ENCODE results near the gene IL11RA.

Gene IL11RA

DNA sequence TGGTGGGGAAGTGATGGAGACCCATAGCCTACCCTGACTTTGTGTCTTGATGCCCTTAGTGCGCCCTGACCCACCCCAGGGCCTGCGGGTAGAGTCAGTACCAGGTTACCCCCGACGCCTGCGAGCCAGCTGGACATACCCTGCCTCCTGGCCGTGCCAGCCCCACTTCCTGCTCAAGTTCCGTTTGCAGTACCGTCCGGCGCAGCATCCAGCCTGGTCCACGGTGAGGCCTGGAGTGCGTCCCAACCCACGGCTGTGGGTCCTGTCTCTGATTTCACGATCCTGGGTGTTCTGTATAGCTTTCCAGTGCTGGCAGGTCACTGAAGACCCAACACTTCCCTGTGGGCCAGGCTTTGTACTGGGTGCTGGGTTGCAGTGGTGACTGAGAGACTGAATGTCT is 6.5 kb downstream of the IL11RA start:
- TF ChIP-seq, protein P1, sequence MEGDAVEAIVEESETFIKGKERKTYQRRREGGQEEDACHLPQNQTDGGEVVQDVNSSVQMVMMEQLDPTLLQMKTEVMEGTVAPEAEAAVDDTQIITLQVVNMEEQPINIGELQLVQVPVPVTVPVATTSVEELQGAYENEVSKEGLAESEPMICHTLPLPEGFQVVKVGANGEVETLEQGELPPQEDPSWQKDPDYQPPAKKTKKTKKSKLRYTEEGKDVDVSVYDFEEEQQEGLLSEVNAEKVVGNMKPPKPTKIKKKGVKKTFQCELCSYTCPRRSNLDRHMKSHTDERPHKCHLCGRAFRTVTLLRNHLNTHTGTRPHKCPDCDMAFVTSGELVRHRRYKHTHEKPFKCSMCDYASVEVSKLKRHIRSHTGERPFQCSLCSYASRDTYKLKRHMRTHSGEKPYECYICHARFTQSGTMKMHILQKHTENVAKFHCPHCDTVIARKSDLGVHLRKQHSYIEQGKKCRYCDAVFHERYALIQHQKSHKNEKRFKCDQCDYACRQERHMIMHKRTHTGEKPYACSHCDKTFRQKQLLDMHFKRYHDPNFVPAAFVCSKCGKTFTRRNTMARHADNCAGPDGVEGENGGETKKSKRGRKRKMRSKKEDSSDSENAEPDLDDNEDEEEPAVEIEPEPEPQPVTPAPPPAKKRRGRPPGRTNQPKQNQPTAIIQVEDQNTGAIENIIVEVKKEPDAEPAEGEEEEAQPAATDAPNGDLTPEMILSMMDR (IDR thresholded peaks at IDR 0.05; ENCODE audit: low read depth, low read length) = no peak
- no peak for DNase-seq (ENCODE audit: extremely low read depth, low read depth)

DNA sequence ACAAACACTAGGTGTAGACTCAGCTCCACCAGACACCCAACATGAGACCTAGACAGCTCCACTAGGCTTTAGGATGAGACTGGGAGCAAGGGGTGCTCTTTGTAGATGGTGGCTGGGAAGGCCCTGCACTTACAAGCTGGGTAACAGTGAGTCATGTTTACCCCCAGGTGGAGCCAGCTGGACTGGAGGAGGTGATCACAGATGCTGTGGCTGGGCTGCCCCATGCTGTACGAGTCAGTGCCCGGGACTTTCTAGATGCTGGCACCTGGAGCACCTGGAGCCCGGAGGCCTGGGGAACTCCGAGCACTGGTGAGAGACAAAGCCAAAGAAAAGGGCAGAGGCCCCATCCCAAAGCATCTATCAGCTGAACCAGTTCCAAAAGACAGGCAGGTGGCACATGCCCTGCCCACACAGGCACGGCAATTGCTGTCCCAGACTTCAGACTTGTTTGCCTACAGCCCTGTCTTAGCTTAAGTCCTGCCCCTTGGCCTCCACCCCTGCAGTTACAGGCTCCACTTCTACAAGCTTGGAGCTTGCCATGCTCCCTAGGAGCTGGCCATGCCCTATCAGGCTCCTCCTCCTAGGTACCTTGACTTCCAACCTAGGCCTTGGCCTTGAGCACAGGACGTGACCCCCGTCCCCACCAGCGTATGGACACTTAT is 7.7 kb downstream of the IL11RA start:
- no peak for DNase-seq (ENCODE audit: extremely low read depth, low read depth)
- TF ChIP-seq, protein P1 (IDR thresholded peaks at IDR 0.05; ENCODE audit: low read depth, low read length) = no peak

DNA sequence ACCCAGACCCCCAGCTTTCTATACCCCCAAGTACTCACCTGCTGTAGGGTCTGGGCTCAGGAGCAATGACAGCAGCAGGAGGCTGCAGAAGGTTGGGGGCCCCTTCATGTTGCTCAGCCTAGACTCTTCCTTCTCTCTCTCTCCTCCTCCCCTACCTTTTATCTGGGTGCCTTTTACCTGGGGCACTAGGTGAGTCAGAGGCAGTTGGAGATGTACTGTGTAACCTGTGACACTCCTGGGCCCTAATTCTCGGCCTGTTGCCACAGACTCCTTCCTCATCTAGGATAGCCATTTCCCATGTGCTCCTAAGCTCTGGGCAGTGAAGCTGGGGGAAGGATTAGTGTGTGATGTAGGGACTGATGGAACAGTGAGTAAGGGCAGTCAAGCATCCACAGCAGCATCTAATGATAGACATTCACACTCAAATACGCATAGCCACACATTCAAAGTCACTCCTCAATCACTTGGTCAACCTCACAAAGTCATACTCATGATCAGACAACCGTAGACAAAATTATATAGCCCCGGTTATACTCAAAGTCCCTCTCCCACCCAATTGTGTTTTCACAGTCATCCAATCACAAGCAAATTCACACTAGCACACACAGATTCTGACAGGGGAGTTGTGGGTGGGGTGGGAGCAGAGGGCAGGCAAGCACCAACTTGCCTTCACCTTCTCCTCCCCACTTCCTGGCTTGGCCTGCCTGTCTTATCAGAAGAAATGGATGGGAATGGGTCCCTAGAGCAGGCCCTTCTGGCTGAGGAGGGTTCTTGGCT is 10.7 kb downstream of the IL11RA start, which contains the start of gene CCL27:
CCL27 (minus strand) TSS at position 132 of the 777 bp plus-strand sequence; CDS start at position 108, 24 bp downstream.
- DNase-seq (ENCODE audit: extremely low read depth, low read depth) = no peak
- TF ChIP-seq, protein P1 (IDR thresholded peaks at IDR 0.05; ENCODE audit: low read depth, low read length) = no peak

DNA sequence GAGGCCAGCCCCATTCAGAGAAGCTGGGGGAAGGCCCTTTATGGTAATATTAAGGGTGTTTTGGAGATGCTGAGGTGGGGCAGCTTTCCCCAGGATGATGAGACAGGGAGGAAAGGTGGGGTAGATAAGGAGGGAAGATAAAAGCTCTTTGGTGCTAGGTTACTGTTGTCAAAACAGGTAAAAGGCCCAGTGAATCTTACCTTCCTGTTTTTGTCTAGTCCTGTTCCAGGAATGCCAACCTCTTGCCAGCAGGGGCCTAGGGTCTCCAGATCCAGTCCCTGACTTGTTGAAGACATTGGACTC is 11.3 kb downstream of the IL11RA start:
- TF ChIP-seq, protein P1 (IDR thresholded peaks at IDR 0.05; ENCODE audit: low read depth, low read length) = no peak
- DNase-seq (ENCODE audit: extremely low read depth, low read depth) = no peak

DNA sequence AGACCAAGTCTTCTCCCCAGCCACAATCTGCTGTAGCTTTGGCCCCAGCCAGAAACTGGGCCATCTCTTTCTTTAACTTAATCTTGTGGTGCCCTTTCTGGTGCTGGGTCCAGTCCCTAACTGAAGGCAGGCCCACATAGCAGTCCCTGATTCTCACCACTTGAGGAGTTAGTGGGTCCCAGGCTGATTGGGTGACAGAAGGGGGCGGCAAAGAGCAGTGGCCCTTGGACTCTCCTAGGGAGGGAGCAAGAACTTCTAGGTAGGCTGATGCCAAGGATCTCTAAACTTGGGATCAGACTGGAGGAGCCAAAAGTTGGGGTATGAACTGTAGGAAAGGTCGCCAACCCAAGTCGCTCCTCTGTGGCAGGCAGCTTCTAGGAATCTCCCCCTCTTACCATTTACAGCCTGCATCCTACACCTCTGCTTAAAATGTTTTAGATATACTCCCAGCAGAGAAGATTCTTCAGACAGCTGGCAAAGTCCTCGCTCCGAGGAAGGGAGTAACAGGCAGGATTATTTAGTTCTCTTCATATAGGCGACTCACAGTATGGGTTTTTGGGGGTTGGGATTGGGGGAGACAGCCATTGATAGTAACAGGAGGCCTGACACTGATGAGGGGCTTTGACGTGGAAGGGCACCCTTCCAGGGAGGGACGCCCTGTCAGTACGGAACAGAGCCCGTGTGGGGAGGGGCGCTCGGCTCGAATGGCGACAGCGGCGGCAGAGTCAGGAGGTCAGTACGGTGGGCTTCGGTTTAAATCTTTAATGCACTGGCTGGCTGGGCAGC is 12.5 kb downstream of the IL11RA start:
- DNase-seq (ENCODE audit: extremely low read depth, low read depth) = peak; percentile 44
- TF ChIP-seq, protein P1 (IDR thresholded peaks at IDR 0.05; ENCODE audit: low read depth, low read length) = peak; percentile 98

DNA sequence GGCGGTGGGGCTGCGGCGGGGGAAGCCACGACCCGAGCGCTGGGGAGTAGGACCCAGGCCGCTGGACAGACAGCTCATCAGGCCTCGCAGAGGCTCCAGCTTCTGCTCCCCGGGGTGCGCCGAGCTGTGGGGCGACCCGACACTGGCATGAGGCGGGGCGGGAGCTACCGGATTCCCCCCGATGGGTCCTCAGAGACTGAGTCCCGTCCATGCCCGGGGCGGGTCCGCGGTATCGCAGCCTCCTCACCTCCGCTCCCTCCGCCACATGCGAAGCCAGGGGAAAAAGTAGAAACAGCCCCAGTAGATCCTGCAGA is 13.0 kb downstream of the IL11RA start:
- no peak for DNase-seq (ENCODE audit: extremely low read depth, low read depth)
- TF ChIP-seq, protein P1 (IDR thresholded peaks at IDR 0.05; ENCODE audit: low read depth, low read length) = no peak
